HG02938 (cell line): ENCODE data around the gene SERPINA6.
"Not testable (repeated sequence)": the region's sequence is repeated elsewhere in the genome, so short reads cannot be mapped to it uniquely, and the experiment has no call there.

Experiments
- ATAC-seq: cut with Tn5 transposase; IDR thresholded peaks from one replicate; pipeline ENCODE4 v1.9.1; 2021; ENCODE audit warnings: mild to moderate bottlenecking, moderate library complexity; ENCODE audit not compliant: unreplicated experiment

Gene SERPINA6

DNA sequence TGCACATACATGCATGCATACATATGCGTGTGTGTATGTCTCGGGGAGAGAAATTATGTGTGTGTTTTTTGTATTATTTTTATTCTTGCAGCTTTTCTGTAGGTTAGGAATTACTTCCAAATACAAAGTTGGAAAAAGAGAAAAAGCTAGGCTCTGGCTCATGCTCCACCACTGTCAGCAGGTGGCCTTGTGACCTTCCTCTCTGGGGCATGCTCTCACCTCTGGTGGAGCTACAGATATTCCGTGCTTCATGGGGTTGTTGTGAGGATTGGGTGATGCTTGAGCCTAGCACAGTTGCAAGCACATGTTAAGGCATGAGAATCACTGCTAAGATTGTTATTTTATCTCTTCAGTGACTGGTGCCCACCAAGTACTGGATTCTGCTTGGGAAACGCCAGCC, 6.7 kb upstream of the SERPINA6 start:
- ATAC-seq, result no peak

- ATAC-seq, result no peak
Observed at GRCh38 chr14:94328196-94328595, 5.1 kb upstream of the SERPINA6 start.

GRCh38 chr14:94321421-94322271, 1.5 kb downstream of the SERPINA6 start:
- ATAC-seq, result no peak

GRCh38 chr14:94320243-94320642, 2.9 kb downstream of the SERPINA6 start:
- ATAC-seq, result no peak

- ATAC-seq, result no peak
Observed at GRCh38 chr14:94317259-94317658, 5.9 kb downstream of the SERPINA6 start.

GRCh38 chr14:94316692-94317091, 6.4 kb downstream of the SERPINA6 start:
- ATAC-seq, result no peak

DNA sequence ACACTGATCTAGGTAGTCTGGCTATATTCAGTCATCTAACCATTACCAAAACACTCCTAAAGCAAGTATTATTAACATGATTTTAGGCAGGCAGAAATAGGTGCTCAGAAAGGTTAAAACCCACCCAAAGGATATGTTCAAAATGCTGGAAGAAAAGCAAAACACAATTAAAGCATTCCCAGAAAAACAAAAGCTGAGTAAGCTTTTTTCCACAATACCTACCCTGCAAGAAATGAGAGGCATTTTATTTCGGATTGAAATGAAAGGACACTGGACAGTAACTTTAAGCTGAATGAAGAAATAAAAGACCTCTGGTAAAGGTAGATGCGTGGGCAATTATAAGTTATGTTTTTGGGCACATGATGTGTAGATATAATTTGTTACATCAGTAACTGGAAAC, 8.2 kb downstream of the SERPINA6 start:
- ATAC-seq, result no peak

DNA sequence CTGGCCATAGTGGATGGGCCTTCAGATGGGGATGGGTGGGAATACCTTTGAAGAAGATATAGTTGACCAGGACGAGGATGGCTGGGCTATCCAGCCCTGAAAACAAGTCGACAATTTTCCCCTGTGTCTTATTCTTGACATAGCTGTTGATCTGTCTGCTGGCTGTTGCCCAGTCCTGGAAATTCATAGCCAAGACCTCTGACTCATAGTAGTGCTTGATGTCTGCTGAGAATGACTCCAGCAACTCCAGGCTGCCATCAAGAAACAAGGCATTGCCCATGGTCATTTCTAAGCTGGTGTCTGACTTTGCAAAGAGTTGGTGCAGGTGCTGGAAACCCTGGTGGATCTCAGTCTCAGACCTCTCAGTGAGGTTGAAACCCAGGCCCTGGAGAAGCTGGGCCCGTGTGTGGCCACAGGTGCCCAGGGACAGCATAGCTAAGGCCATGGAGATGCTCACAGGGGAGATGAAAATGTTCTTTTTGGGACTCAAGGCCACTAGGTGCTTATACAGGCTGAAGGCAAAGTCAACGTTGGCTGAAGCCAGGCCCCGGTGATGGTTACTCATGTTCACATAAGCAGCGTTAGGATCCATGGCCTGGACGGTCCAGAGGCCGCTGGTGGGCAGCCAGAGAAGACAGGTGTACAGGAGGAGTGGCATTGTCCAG, 9.0 kb downstream of the SERPINA6 start:
- no peak for ATAC-seq

- no peak for ATAC-seq
Observed at GRCh38 chr14:94312481-94313246, 10.5 kb downstream of the SERPINA6 start.

GRCh38 chr14:94310248-94310647, 12.9 kb downstream of the SERPINA6 start:
- no peak for ATAC-seq

DNA sequence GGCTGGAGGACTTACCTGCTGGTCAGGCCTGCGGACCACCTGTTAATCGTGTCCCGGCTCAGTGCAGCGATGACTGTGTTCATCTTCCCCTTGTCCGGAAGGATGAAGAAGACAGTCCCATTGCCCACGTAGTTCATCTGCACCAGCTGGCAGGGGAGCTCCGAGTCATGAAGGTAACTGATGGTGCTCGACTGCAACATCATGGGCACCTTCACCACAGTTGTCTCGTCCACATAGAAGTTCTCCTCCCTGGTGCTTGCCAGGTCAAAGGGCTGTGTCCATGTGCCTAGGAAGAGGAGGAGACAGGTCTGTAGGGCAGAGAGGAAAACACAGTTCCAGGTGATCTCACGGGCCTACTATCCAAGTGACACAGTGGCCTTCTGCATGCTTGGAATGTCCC, 13.4 kb downstream of the SERPINA6 start:
- ATAC-seq, result no peak

GRCh38 chr14:94307410-94307992, 15.6 kb downstream of the SERPINA6 start:
- ATAC-seq, result no peak

- ATAC-seq, result no peak
Observed at GRCh38 chr14:94306047-94306978, 16.8 kb downstream of the SERPINA6 start.

DNA sequence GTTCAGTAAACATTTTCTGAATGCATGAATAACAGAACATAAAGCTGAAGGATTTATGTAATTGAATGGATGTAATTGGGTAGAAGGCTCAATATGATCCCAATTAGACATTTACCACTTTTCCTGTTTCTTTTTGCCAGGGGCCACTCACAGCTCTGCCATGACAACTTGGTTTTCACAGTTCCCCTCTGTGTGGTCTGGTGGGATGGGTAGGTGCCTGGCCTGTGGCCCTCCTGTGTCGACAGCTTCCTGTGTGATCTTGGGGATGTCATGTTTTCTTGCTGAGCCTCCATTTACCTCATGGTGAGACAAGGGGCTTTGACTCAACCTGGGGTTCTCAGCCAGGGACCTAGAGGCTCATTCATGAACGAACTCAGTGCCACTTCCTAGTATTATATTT, 17.5 kb downstream of the SERPINA6 start:
- no peak for ATAC-seq

DNA sequence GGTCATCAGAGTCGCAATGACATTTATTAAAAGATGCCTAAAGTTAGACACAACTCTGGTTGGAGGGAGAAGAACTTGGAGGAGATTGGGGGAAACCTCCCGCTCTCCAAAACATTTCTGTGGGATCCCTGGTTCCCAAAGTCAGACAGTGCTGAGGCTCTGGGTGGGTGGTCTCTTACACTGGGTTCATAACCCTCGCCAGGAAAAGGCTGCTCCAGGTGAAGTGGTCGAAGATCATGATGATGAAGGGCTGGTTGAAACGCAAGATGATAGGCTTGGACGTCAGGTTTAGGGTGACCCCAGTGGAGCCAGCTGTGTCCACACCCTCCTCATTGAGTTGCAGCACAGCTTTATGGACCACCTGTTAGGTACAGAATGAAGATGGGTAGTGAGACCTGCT, 18.9 kb downstream of the SERPINA6 start:
- ATAC-seq, result no peak

DNA sequence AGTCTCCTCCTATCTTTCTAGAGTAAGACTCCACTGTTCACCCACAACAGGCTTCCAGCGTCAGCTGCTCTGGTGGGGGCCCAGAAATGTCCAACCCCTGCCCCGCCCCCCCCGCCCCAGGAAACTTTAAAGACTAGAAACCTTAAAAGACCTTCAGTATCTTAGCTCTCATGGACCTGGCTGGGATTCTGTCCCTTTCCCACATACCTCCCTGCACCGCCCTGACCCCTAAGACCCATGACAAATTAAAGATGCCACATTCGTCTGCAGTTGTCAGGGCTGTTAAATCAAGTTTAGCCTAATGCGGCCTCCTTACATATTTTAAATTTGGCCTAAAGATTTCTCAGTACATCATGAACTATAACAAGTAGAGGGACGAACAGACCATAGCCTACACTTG, 20.0 kb downstream of the SERPINA6 start:
- ATAC-seq, result no peak

- ATAC-seq, result no peak
Observed at GRCh38 chr14:94298130-94298529, 25.0 kb downstream of the SERPINA6 start.

- ATAC-seq, result not testable (repeated sequence)
Observed at GRCh38 chr14:94296181-94296545, 27.0 kb downstream of the SERPINA6 start.

GRCh38 chr14:94295360-94296180, 27.6 kb downstream of the SERPINA6 start:
- no peak for ATAC-seq

DNA sequence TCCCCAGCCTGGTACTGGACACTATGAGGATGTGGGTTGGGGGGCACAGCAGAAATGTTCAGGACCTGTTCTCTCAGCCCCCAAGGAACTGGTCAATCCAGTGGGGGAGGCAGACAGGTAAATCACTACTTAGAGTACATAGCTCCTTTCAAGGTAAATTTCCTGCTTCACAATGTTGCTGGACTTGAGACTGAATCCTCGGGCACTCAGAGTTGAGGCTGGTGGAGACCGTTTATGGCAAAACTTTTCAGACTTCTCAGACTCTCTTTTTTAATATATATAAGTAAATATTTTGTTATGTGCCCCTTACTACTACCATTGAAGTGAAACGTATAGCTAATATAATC, 29.6 kb downstream of the SERPINA6 start:
- ATAC-seq, result no peak
